GM19099 (cell line): ENCODE results near the gene SNRPA1.

Source experiments
- POLR2A ChIP-seq: IDR thresholded peaks from 3 replicates; pipeline ENCODE4 v1.6.1; 2011; ENCODE audit warnings: low read depth; ENCODE audit not compliant: insufficient read length; ENCODE audit errors: extremely low read depth

SNRPA1 gene

DNA sequence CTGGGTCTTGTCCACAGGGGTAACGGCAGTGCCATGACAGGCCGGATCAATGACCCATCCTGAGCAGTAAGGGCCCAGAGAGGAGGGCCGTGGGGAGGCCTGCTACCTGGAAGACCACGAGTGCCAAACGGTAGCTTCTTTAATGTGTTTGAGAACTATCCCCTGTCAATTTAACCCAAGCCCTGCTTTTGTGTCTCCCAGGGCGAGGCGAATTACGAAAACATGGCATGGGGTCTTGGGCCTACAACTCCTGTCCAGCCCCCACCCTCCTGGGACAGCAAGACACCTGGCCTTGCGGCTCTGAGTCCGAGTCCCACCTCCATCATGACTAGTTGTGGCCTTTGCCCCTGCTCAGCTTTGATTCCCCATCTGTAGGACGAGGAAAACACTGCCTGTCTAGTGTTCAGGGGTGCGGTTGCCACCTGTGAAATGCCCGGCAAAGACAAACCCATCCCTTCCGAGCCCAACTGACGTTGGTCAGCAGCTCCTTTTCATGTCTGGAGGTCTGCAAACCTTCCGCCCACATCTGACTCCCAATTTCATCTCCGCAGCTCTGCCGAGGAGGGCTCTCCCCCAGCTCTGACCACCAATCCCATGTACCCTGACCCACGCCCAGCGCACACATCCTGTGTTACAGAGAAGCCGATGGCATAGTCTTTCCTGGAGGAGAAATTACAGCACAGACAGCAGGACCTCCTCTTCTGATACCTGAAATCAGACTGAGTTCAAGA, 28.9 kb upstream of the SNRPA1 start:
- TF ChIP-seq POLR2A = no peak

DNA sequence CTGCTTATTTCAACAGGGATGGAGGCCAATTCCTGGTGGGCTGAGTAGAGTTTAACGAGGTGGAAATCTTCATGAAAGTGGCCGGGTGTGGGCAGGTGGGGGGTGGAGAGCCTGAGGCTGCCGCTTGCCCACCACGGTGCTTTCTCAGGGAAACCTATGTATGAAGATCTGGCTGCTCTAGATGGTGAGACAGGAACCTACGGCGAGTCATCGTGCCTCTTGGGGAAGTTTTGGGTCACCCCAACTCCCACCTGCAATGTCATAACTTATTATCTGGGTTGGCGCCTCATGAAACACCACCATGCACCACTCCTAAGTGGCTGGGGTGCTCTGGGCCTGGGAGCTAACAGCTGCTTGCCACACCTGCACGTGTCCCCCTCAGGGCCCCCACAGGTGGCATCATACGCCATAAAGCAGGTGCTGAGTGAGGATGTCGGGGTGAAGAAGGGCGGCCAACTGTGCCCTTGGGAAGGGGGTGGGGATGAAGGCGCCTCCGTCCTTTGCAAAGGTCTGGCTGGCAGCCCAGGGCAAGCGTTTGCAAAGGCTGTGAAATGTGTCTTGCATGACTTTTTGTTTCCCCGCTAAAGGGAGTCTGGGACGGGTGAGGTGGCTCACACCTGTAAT, 27.9 kb upstream of the SNRPA1 start:
- no peak for TF ChIP-seq POLR2A

DNA sequence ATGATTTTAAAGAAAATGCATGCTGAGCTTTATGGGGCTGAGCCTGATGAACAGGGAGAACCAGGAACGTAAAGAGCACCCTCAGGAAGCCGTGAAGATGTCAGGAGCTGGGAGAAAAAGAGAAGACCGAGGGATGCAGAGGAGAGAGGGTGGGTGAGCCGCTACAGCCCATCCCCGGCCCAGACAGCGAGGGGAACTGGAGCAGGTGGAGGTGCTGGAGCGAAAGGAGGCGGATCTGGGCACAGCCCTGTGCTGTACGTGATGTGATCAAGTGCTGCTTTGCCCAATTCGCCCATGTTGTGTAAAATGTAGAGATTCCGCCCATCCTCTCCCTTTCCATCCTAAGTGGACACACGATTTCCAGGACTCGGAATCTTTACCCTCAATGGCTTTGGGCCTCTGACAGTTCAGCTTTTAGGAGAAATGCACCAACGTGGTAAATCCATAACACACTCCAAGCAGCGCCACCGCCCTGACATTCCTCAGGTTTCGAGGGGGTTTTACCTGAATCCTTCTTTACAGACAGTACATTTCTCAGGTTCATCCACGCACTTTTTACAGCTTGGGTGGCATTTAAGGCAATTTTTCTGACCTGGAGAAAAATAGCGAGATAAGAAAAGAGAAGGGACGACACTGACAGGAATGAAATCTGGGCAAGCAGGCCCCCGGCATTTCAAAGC, 27.1 kb upstream of the SNRPA1 start:
- no peak for TF ChIP-seq POLR2A

DNA sequence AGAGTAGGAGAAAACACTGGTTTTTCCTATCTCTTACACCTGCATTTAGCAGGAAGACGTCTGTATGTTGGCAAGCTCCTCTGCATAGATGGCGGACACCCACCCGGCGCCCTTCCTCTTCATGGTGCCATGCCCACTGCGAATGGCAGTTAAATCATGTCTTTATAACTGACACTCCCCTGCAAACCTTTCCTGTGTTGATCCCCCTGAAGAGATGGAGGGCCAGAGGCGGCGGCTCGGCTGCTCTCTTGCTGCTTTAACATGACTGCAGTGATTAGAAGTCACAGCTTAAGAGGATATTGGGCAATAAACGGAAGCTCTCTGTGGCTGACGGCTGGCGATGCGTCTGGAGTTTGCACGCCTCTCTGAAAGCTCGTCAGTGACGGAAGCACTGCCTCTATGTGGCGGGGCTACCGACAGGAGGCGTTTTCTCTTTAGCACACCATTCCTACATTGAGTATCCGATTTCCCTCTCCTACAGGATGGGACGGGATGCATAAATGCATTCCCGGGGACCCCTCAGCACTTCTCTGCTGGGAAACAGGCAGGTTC, 25.5 kb upstream of the SNRPA1 start:
- no peak for TF ChIP-seq POLR2A

DNA sequence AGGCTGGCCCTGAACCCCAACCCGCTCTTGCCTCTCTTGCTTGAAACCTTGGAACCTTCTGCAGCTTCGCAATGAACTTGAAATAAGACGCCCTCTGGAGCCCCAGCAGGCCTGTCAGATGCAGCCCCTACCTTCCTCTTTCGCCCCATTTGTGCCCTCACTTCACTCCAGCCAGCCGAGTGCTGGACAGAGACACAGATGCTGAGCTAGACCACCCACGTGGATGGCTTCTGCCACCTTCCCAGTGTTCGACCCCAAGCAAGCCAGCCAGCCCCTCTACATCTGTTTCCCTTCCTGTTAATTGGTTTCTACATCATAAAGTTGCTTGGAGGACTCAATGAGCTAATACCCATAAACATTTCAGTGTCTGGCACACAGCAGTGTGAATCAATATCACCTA, 23.8 kb upstream of the SNRPA1 start:
- TF ChIP-seq POLR2A = no peak

DNA sequence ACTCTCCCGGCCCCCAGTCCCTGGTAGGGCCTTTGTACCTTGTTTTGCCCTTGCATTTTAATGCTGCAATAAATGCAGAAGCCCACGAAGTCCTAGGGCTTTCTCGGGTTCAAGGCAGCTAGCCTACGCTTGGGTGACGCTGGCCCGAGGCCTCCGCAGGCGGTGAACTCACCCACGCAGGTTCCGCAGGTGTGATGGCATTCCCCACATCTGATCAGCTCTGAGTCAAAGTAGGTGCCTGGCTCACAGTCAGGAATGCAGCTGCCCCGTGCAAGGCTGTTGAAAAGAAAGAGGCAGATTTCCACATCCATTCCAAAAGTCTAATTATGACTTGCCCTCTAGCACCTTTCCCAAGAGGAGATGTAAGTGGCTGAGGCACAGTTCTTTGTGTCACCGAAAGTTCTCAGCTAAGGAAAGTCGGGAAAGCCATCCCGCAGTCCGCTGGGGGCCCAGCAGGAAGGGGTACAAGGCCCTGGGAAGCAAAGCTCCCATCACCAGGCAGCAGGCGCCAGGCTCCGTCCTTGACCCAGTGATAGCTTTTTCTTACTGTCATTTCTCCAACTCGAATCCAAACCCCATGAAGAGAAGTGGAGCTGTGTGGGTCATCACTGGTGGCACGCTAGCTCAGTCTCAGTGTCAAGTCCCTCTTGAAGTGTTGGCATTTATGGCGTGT, 23.2 kb upstream of the SNRPA1 start:
- TF ChIP-seq POLR2A = no peak

DNA sequence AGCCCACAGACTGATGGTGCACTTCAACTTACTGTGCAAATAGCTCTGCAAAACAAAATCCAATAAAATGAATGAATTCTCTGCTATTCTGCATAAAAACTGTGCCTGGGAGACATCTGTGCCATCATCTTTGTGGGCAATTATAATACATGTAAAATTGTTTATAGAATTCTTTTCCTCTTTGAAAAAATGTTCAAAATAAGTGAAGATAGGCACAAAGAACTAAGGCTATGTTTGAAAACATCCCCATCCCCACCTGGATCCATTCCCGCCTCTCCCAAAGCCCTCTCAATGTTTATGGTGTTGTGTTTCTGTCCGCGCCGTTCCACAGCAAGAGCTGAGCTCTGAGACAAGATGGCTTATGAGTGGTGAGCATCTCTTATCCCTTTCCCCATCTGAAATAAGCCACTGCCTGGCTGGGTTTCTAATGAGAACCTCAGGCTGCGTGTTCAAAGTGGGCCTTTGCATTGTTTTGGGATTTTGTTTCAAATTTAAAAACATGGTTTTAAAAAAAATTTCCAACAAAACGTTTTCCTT, 22.4 kb upstream of the SNRPA1 start:
- no peak for TF ChIP-seq POLR2A

DNA sequence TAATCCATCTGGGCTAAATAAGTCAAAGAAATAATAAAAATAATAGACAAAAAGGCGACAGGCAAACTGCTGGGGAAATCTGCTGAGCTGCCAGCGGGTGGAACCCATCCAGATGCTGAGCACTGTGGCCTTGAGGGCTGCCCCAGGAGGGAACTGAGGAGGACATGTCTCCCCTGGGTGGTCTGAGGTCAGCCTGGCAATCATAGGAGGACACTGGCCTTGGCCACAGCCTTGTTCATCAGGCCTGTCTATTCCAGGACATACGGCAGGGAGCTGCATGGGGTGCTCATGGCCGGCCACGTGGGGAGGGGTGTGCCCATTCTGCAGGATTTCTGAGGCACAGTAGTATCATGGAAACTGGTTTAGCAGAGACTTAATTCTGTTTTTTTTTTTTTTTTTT, 21.5 kb upstream of the SNRPA1 start:
- TF ChIP-seq POLR2A = no peak

DNA sequence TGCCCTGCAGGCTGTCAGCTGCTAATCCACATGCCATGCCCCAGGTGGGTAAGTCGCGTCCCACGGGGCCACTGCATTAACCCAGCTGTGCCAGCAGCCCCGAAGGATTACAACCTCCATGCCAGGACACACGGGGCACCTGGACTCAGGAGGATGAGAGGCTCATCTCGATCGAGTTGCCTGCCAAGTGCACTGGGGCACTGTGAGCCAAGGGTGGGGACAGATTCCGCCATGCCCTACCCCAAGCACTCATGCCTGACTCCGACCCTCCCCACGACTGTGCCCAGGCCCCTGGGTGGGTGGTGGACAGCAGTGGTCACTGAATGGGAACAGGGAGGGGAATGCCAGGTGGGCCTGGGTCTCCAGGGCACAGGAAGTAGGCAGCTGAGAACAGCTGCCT, 20.7 kb upstream of the SNRPA1 start:
- TF ChIP-seq POLR2A = no peak

DNA sequence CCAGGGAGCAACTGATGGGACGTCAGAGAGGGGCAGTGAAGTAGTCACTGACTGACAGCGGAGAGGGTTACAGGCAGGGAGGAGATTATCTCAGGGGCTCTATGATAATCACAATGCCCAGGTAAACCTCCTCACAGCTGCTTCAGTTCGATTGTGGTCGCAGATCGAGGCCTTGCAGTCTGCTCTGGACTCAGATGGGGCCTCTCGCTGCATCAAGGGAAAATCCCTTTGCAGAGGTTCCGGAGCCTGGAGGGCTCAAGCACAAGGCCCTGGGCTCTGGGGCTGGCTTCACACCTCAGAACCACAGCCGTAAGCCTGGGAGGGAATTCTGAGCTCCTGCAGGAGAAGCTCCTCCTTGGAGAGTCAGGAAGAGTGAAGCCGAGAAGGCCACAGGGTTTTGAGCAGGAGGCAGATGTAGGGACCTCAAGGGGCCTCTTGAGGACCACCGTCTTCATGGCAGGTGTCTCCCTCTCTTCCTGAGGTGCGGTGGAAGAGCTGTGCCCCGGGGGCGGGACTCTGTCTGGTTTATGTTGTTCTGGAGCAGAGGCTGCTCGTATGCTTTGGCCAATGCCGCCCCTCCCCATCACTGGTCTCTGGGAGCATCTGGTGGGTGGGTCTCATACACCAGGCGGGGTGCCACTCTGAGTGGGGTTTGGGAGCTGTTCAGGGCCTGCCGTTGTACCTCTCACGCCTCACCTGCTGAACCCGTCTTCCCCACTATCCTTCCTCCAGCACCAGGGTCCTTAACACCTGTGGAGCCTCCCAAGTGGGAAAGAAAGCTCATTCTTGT, 19.5 kb upstream of the SNRPA1 start:
- no peak for TF ChIP-seq POLR2A

DNA sequence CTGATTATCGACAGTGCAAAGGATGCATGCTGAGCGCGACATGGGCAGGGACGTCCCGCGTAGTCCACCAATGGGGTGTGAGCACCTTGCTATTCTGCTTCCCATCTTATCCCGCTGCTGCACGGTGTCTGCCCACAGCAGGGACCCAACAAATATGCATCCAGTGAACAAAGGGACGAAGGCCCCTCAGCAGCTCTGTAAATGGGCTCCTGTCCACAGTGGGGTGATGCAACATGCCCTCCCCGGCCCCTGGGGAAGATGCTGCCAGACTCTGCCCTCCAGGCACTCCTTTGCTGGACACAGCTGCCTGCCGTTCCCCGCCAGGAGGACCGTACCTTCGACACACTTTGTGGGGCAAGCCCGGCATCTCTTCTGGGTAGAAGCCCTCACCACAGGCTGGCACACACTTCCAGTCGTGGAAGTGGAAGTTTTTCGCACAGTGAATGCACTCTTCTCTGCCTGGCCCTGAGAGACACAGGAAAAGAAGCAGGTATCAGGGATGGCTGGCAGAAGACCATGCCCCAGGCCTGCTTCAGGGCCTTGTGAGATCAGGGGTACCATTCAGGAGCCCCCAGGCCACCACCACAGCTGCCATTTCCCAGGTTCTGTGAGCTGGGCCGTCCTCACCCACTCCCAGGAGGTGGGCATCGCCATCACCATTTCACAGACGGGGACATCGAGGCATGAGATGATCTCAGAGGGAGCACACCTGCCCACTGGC, 18.2 kb upstream of the SNRPA1 start:
- no peak for TF ChIP-seq POLR2A

DNA sequence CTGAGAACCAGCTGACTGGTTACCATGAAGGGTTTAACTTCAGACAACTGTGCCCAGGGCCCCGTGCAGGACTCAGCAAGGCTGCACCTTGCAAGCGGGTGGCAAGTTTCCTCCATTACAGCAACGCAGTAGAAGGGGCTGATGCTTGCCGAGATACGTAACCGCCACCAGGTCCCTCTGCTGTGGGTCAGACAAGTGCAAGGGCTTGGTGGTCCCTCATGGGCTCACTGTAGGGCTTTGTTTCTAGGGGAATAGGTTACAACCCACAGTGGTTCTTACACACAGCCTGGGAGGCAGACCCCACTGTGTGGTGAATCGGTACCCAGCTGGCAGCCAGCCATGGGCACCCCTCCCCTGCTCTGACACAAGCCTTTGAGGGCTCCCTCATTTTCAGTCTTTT, 15.5 kb upstream of the SNRPA1 start:
- TF ChIP-seq POLR2A = no peak

DNA sequence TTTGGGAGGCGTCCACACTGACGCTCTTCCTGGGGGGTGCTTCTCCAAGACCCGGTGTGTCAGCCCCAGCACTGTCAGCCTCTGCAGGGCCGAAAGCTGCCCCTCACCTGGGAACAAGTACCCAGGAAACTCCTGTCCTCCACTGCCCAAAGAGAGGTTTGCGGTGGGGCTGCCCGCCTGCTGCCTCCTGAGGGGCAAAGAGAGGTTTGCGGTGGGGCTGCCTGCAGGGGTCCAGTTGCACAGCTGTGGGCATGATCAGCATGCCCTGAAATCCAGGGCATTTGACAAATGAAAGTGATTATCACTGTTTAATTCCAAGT, 15.1 kb upstream of the SNRPA1 start:
- no peak for TF ChIP-seq POLR2A
